Hepatocyte (in vitro differentiated cells): ENCODE data around the gene KCNK15. TPM values are rescaled to one million over a fixed set of nuclear protein-coding genes. Genes with fewer than 3 reads are reported as not detected.

Experiments
- DNase-seq: peaks from one replicate; pipeline ENCODE4 v3.0.0-alpha.2; 2016; ENCODE audit warnings: low spot score
- H2AFZ ChIP-seq: fragments of 200-600 bp; sonication (generic); 2 replicates; pipeline ENCODE4 v1.6.0; 2016; ENCODE audit warnings: antibody characterized with exemption, mild to moderate bottlenecking
- H3K27ac ChIP-seq: fragments of 200-600 bp; sonication (generic); 2 replicates; pipeline ENCODE4 v1.5.1; 2016; ENCODE audit warnings: mild to moderate bottlenecking
- H3K27me3 ChIP-seq: fragments of 200-600 bp; sonication (generic); 2 replicates; pipeline ENCODE4 v1.6.1; 2016
- H3K36me3 ChIP-seq: fragments of 200-600 bp; sonication (generic); replicated peaks from 2 replicates; pipeline ENCODE4 v1.5.1; 2016; ENCODE audit warnings: low read depth; ENCODE audit not compliant: insufficient read depth
- H3K4me1 ChIP-seq: fragments of 200-600 bp; sonication (generic); 2 replicates; pipeline ENCODE4 v1.5.1; 2016; ENCODE audit warnings: mild to moderate bottlenecking, moderate library complexity; ENCODE audit not compliant: insufficient read depth
- H3K4me2 ChIP-seq: fragments of 200-600 bp; sonication (generic); 2 replicates; pipeline ENCODE4 v1.6.0; 2016
- H3K4me3 ChIP-seq: fragments of 200-600 bp; sonication (generic); 2 replicates; pipeline ENCODE4 v1.5.1; 2016; ENCODE audit warnings: mild to moderate bottlenecking
- H3K79me2 ChIP-seq: fragments of 200-600 bp; sonication (generic); 2 replicates; pipeline ENCODE4 v1.6.0; 2017; ENCODE audit warnings: mild to moderate bottlenecking
- H3K9me2 ChIP-seq: fragments of 200-600 bp; sonication (generic); replicated peaks from 2 replicates; pipeline ENCODE4 v1.6.0; 2017; ENCODE audit warnings: mild to moderate bottlenecking; ENCODE audit not compliant: insufficient read depth
- H3K9me3 ChIP-seq: fragments of 200-600 bp; sonication (generic); 2 replicates; pipeline ENCODE4 v1.5.1; 2016; ENCODE audit warnings: low read depth, mild to moderate bottlenecking
- H4K20me1 ChIP-seq: fragments of 200-600 bp; sonication (generic); 2 replicates; pipeline ENCODE4 v1.6.0; 2016; ENCODE audit warnings: mild to moderate bottlenecking; ENCODE audit not compliant: insufficient read depth, poor library complexity, severe bottlenecking
- EZH2 ChIP-seq: fragments of 200-600 bp; sonication (generic); IDR thresholded peaks from 2 replicates; pipeline ENCODE4 v1.6.1; 2016; ENCODE audit warnings: antibody characterized with exemption, mild to moderate bottlenecking, borderline replicate concordance
- EZH2phosphoT487 ChIP-seq: fragments of 200-600 bp; sonication (generic); IDR thresholded peaks from one replicate; pipeline ENCODE4 v1.6.1; 2018; ENCODE audit warnings: antibody characterized with exemption, mild to moderate bottlenecking, low read depth, moderate library complexity; ENCODE audit not compliant: unreplicated experiment, severe bottlenecking
- WGBS: methylation state at CpG from one replicate; pipeline ENCODE4 v1.1.6; 2016; ENCODE audit warnings: low lambda C conversion rate; ENCODE audit errors: missing lambda C conversion rate; 5-methylcytosine and 5-hydroxymethylcytosine counted together
- polyA plus RNA-seq: library from polyadenylated mRNA; unstranded; fragments of >200 nt; fragmentation: Nextera tagmentation; extraction: Ambion mirVana; gene quantifications from 2 replicates; pipeline ENCODE4 v1.2.1, GENCODE V29; 2016
- total RNA-seq: library from RNA; depleted of rRNA; stranded (reverse); fragments of >200 nt; gene quantifications from 2 replicates; pipeline ENCODE4 v1.2.3, GENCODE V29; 2014
- TF ChIP-seq, protein P1 (sequence below): fragments of 200-600 bp; sonication (generic); IDR thresholded peaks from 2 replicates; pipeline ENCODE4 v1.5.1; 2016; ENCODE audit warnings: antibody characterized with exemption, mild to moderate bottlenecking; ENCODE audit not compliant: poor library complexity

KCNK15 gene
- total and polyA plus RNA-seq, 2 experiments from 2014 or later, result 1.7 to 4.3 TPM

DNA sequence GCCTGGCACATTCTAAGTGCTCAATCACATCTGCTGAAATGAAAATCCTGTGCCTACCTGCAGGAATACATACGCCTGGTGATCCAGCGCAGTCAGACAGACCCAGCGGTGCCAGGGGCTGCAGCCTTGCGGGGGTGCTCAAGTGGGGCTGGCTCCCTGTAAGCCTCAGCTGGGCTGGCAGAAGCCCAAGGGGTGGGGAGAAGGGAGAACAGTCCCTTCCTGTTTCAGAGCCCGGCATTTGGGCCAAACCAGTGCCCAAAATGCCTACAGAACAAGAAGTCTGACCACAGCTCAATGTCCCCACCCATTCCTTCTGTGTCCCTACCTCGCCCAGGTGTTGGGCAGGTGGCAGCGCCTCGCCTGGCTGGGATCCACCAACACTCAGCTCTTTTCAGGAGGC lies 22.6 kb downstream of the KCNK15 start:
- no peak for DNase-seq
- TF ChIP-seq EZH2 (no peak), EZH2phosphoT487 (no peak)
- TF ChIP-seq, protein P1, sequence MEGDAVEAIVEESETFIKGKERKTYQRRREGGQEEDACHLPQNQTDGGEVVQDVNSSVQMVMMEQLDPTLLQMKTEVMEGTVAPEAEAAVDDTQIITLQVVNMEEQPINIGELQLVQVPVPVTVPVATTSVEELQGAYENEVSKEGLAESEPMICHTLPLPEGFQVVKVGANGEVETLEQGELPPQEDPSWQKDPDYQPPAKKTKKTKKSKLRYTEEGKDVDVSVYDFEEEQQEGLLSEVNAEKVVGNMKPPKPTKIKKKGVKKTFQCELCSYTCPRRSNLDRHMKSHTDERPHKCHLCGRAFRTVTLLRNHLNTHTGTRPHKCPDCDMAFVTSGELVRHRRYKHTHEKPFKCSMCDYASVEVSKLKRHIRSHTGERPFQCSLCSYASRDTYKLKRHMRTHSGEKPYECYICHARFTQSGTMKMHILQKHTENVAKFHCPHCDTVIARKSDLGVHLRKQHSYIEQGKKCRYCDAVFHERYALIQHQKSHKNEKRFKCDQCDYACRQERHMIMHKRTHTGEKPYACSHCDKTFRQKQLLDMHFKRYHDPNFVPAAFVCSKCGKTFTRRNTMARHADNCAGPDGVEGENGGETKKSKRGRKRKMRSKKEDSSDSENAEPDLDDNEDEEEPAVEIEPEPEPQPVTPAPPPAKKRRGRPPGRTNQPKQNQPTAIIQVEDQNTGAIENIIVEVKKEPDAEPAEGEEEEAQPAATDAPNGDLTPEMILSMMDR, result no peak
- H3K27ac ChIP-seq, result no peak overlapping the region
- no peaks in the 10 kb centered on the region for H4K20me1 ChIP-seq
- no peaks in the 10 kb centered on the region for H3K4me1 ChIP-seq
- H2AFZ ChIP-seq, result no peak overlapping the region
- H3K4me3 ChIP-seq, result no peak overlapping the region
- H3K4me2 ChIP-seq, result no peak overlapping the region
- no peaks in the 10 kb centered on the region for H3K9me2 ChIP-seq
- H3K79me2 ChIP-seq, result no peaks in the 10 kb centered on the region
- H3K9me3 ChIP-seq, result no peaks in the 10 kb centered on the region
- no peaks in the 10 kb centered on the region for H3K36me3 ChIP-seq
- no peaks in the 10 kb centered on the region for H3K27me3 ChIP-seq
- WGBS, result 95% methylated on average over 8 of the region's 8 CpGs

DNA sequence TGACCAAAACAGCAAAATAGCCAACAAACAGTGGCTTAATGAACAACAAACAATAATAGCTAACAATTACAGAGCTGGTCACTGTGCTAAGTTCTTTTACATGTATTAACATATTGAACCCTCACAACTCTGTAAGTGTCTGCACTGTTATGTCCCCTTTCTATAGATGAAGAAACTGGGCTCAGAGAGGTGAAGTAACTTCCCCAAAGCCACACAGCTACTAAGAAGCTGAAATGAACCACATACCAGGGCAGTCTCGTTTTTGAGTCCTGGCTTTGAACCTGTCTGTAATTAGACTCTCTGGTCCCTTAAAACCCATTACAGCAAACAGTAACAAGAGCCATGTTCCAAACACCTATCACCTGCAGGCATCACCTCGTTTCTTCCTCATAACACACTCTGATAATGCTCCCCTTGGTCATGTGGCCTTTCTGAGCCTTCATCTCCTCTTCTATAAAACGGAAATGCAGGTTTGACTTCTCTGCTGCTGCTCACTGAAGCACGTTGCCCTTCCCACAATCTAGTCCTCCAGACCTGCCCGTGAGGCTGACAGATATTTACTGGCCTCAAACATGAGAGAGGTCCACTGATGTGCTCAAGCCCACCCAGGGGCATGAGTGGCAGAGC lies 23.3 kb downstream of the KCNK15 start:
- H3K79me2 ChIP-seq, result no peaks in the 10 kb centered on the region
- H2AFZ ChIP-seq, result no peak overlapping the region
- H3K4me3 ChIP-seq, result no peak overlapping the region
- no peak overlapping the region for H3K27ac ChIP-seq
- H3K27me3 ChIP-seq, result no peaks in the 10 kb centered on the region
- no peaks in the 10 kb centered on the region for H3K9me3 ChIP-seq
- 63% methylated on average over 5 of the region's 5 CpGs for WGBS
- no peak overlapping the region for H3K4me2 ChIP-seq
- TF ChIP-seq, protein P1, result no peak
- TF ChIP-seq EZH2, result no peak
- TF ChIP-seq EZH2phosphoT487, result no peak
- DNase-seq, result no peak
- no peaks in the 10 kb centered on the region for H4K20me1 ChIP-seq
- H3K4me1 ChIP-seq, result no peaks in the 10 kb centered on the region
- no peaks in the 10 kb centered on the region for H3K9me2 ChIP-seq
- no peaks in the 10 kb centered on the region for H3K36me3 ChIP-seq

DNA sequence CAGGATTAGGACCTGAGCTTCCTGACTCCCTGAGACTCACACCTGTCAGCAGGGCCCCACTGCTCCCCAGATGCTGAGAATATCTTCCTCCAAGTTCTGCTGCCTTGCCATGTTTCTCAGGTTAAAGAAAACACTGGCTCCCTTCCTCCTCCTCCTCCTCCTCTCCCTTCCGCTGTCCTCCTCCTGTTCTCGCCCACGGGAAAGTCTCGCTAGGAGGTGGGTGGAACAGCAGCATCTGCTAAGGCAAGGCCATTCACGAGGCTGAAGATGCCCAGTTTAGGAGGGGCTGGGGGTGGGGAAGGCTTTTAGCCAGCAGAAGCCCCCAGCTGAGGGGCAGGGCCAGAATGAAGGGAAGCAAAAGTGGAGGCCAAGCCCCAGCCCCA lies 23.8 kb downstream of the KCNK15 start:
- Histone ChIP-seq H3K27me3 (no peaks in the 10 kb centered on the region), H3K9me3 (no peaks in the 10 kb centered on the region), H3K79me2 (no peaks in the 10 kb centered on the region), H3K4me3 (no peak overlapping the region), H3K36me3 (no peaks in the 10 kb centered on the region), H2AFZ (no peak overlapping the region), H4K20me1 (no peaks in the 10 kb centered on the region), H3K27ac (no peak overlapping the region), H3K4me1 (no peaks in the 10 kb centered on the region), H3K9me2 (no peaks in the 10 kb centered on the region), H3K4me2 (no peak overlapping the region)
- DNase-seq, result no peak
- WGBS, result 72% methylated on average over 5 of the region's 5 CpGs
- TF ChIP-seq EZH2 (no peak), EZH2phosphoT487 (no peak)
- TF ChIP-seq, protein P1, result no peak
